GM18867 (cell line): ENCODE results near the gene TLX1.

ENCODE experiments used
- ATAC-seq: cut with Tn5 transposase; IDR thresholded peaks from one replicate; pipeline ENCODE4 v1.9.1; 2021; ENCODE audit warnings: mild to moderate bottlenecking, moderate library complexity; ENCODE audit not compliant: unreplicated experiment

TLX1 gene

GRCh38 chr10:101133489-101134298 lies 2.6 kb downstream of the TLX1 start:
- ATAC-seq = no peak

- ATAC-seq = no peak
Measured at GRCh38 chr10:101134299-101135127, 3.4 kb downstream of the TLX1 start.

GRCh38 chr10:101135141-101136006 lies 4.3 kb downstream of the TLX1 start:
- ATAC-seq = no peak

- no peak for ATAC-seq
Measured at GRCh38 chr10:101136007-101136707, 5.1 kb downstream of the TLX1 start.

GRCh38 chr10:101136708-101137121 lies 5.6 kb downstream of the TLX1 start:
- no peak for ATAC-seq

GRCh38 chr10:101137271-101137670 lies 6.2 kb downstream of the TLX1 start:
- no peak for ATAC-seq

- no peak for ATAC-seq
Measured at GRCh38 chr10:101138788-101139420, 7.8 kb downstream of the TLX1 start.

- no peak for ATAC-seq
Measured at GRCh38 chr10:101139421-101139911, 8.4 kb downstream of the TLX1 start.

GRCh38 chr10:101140084-101140949 lies 9.2 kb downstream of the TLX1 start:
- ATAC-seq = no peak

- ATAC-seq = no peak
Measured at GRCh38 chr10:101140950-101141615, 10.0 kb downstream of the TLX1 start.

- no peak for ATAC-seq
Measured at GRCh38 chr10:101141616-101142532, 10.8 kb downstream of the TLX1 start.

- no peak for ATAC-seq
Measured at GRCh38 chr10:101142533-101143344, 11.6 kb downstream of the TLX1 start.

- ATAC-seq = no peak
Measured at GRCh38 chr10:101143345-101143630, 12.2 kb downstream of the TLX1 start.

- no peak for ATAC-seq
Measured at GRCh38 chr10:101144053-101144452, 13.0 kb downstream of the TLX1 start.

GRCh38 chr10:101145145-101145544 lies 14.0 kb downstream of the TLX1 start:
- no peak for ATAC-seq

- ATAC-seq = no peak
Measured at GRCh38 chr10:101145750-101146391, 14.8 kb downstream of the TLX1 start.
